Measurements from ENCODE around the gene HDHD2.

Gene HDHD2

GRCh38 chr18:47077111-47077510 lies 73.2 kb downstream of the HDHD2 start:
- no peak overlapping the region for H3K4me2 ChIP-seq (ENCODE audit: insufficient read depth, low read length)
- no peak overlapping the region for H3K27ac ChIP-seq (ENCODE audit: low read length)
- ATAC-seq (ENCODE audit: insufficient read depth, low read depth): no peak
- no peaks in the 10 kb centered on the region for H3K9me3 ChIP-seq (ENCODE audit: insufficient read depth, low read length, severe bottlenecking)
- no peaks in the 10 kb centered on the region for H4K20me1 ChIP-seq (ENCODE audit: insufficient read depth, low read length)
- TF ChIP-seq EZH2 (IDR thresholded peaks at IDR 0.05; ENCODE audit: borderline replicate concordance, low read depth, low read length, severe bottlenecking): no peak
- TF ChIP-seq, protein P1, sequence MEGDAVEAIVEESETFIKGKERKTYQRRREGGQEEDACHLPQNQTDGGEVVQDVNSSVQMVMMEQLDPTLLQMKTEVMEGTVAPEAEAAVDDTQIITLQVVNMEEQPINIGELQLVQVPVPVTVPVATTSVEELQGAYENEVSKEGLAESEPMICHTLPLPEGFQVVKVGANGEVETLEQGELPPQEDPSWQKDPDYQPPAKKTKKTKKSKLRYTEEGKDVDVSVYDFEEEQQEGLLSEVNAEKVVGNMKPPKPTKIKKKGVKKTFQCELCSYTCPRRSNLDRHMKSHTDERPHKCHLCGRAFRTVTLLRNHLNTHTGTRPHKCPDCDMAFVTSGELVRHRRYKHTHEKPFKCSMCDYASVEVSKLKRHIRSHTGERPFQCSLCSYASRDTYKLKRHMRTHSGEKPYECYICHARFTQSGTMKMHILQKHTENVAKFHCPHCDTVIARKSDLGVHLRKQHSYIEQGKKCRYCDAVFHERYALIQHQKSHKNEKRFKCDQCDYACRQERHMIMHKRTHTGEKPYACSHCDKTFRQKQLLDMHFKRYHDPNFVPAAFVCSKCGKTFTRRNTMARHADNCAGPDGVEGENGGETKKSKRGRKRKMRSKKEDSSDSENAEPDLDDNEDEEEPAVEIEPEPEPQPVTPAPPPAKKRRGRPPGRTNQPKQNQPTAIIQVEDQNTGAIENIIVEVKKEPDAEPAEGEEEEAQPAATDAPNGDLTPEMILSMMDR (IDR thresholded peaks at IDR 0.05; ENCODE audit: borderline replicate concordance, extremely low read depth, low read length, poor library complexity, severe bottlenecking): no peak
- DNase-seq: no peak
- no peak overlapping the region for H2AFZ ChIP-seq (ENCODE audit: low read depth, low read length)
- H3K4me1 ChIP-seq (ENCODE audit: insufficient read depth, low read length): 0 out of 2 replicates have a peak, but pooled peaks cover 4% of the 10 kb centered on the region
- no peaks in the 10 kb centered on the region for H3K36me3 ChIP-seq (ENCODE audit: insufficient read depth, low read length)
- H3K4me3 ChIP-seq (ENCODE audit: low read depth in 1 of 2, low read length in 2 of 2): no peak overlapping the region
- no peaks in the 10 kb centered on the region for H3K79me2 ChIP-seq (ENCODE audit: insufficient read depth, low read length)
- no peaks in the 10 kb centered on the region for H3K27me3 ChIP-seq (ENCODE audit: insufficient read depth, low read length, poor library complexity)
- no peak overlapping the region for H3K9ac ChIP-seq (ENCODE audit: low read depth, low read length)

GRCh38 chr18:47075098-47075883 lies 75.0 kb downstream of the HDHD2 start:
- TF ChIP-seq EZH2 (IDR thresholded peaks at IDR 0.05; ENCODE audit: borderline replicate concordance, low read depth, low read length, severe bottlenecking): no peak
- TF ChIP-seq, protein P1 (IDR thresholded peaks at IDR 0.05; ENCODE audit: borderline replicate concordance, extremely low read depth, low read length, poor library complexity, severe bottlenecking): no peak
- H3K79me2 ChIP-seq (ENCODE audit: insufficient read depth, low read length): no peaks in the 10 kb centered on the region
- DNase-seq (no peak), ATAC-seq (ENCODE audit: insufficient read depth, low read depth) (no peak)
- no peak overlapping the region for H3K27ac ChIP-seq (ENCODE audit: low read length)
- H3K27me3 ChIP-seq (ENCODE audit: insufficient read depth, low read length, poor library complexity): no peaks in the 10 kb centered on the region
- no peak overlapping the region for H3K9ac ChIP-seq (ENCODE audit: low read depth, low read length)
- no peaks in the 10 kb centered on the region for H4K20me1 ChIP-seq (ENCODE audit: insufficient read depth, low read length)
- H3K4me2 ChIP-seq (ENCODE audit: insufficient read depth, low read length): no peak overlapping the region
- H3K9me3 ChIP-seq (ENCODE audit: insufficient read depth, low read length, severe bottlenecking): no peaks in the 10 kb centered on the region
- no peaks in the 10 kb centered on the region for H3K36me3 ChIP-seq (ENCODE audit: insufficient read depth, low read length)
- 0 out of 2 replicates have a peak, but pooled peaks cover 4% of the 10 kb centered on the region for H3K4me1 ChIP-seq (ENCODE audit: insufficient read depth, low read length)
- H2AFZ ChIP-seq (ENCODE audit: low read depth, low read length): no peak overlapping the region
- H3K4me3 ChIP-seq (ENCODE audit: low read depth in 1 of 2, low read length in 2 of 2): no peak overlapping the region

DNA sequence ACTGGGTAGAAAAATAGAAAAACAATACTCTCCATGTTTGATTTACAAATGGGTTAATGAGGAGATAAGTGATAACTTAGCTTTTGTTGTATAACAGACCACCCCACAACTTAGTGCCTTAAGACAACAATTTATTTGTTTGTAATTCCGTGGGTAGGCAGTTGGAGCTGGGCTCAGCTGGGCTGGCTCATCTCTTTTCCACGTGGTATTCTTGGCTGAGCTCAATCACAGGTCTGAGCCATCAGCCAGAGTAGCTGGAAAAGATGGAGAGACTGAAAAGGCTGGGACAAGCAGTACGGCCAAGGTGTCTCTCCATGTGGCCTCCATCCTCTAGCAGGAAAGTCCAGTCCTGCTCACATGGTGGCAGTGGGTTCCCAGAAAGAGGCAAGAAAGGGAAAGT lies 82.7 kb downstream of the HDHD2 start:
- Histone ChIP-seq H3K9ac (ENCODE audit: low read depth, low read length) (no peak overlapping the region), H3K4me1 (ENCODE audit: insufficient read depth, low read length) (no peaks in the 10 kb centered on the region)
- no peak for ATAC-seq (ENCODE audit: insufficient read depth, low read depth)

More for the DNA sequence above, 82.7 kb downstream of the HDHD2 start:
- H4K20me1 ChIP-seq (ENCODE audit: insufficient read depth, low read length): no peaks in the 10 kb centered on the region
- H3K27me3 ChIP-seq (ENCODE audit: insufficient read depth, low read length, poor library complexity): peaks cover 4% of the 10 kb centered on the region
- H2AFZ ChIP-seq (ENCODE audit: low read depth, low read length): no peak overlapping the region
- TF ChIP-seq, protein P1 (IDR thresholded peaks at IDR 0.05; ENCODE audit: borderline replicate concordance, extremely low read depth, low read length, poor library complexity, severe bottlenecking): no peak
- TF ChIP-seq EZH2 (IDR thresholded peaks at IDR 0.05; ENCODE audit: borderline replicate concordance, low read depth, low read length, severe bottlenecking): no peak
- no peak for DNase-seq
- H3K4me3 ChIP-seq (ENCODE audit: low read depth in 1 of 2, low read length in 2 of 2): no peak overlapping the region
- no peak overlapping the region for H3K27ac ChIP-seq (ENCODE audit: low read length)
- H3K36me3 ChIP-seq (ENCODE audit: insufficient read depth, low read length): no peaks in the 10 kb centered on the region
- no peaks in the 10 kb centered on the region for H3K79me2 ChIP-seq (ENCODE audit: insufficient read depth, low read length)
- no peak overlapping the region for H3K4me2 ChIP-seq (ENCODE audit: insufficient read depth, low read length)
- H3K9me3 ChIP-seq (ENCODE audit: insufficient read depth, low read length, severe bottlenecking): no peaks in the 10 kb centered on the region

Data from DND-41 (cell line).